SU-DHL-6 (cell line): ENCODE results near the gene INPP5A.

ENCODE experiments used
- H2AFZ ChIP-seq: fragments of 200-600 bp; sonication (generic); 2 replicates; pipeline ENCODE4 v1.6.1; 2014; ENCODE audit warnings: low read depth, mild to moderate bottlenecking, moderate library complexity, mixed read lengths, antibody characterized with exemption, low read length; ENCODE audit not compliant: severe bottlenecking
- H3F3A ChIP-seq: fragments of 200-600 bp; shearing (Covaris generic); 2 replicates; pipeline ENCODE4 v1.6.0; 2016; ENCODE audit warnings: antibody characterized with exemption, mild to moderate bottlenecking; ENCODE audit not compliant: insufficient read depth
- H3K27ac ChIP-seq: fragments of 200-600 bp; sonication (generic); 2 replicates; pipeline ENCODE4 v1.5.1; 2016; ENCODE audit warnings: low read depth, mild to moderate bottlenecking, low read length, moderate library complexity, mixed read lengths
- H3K27me3 ChIP-seq: fragments of 200-600 bp; sonication (generic), shearing (Covaris generic); 2 replicates; pipeline ENCODE4 v1.6.0; 2014; ENCODE audit warnings: mild to moderate bottlenecking, low read length
- H3K36me3 ChIP-seq: fragments of 200-600 bp; sonication (generic); 2 replicates; pipeline ENCODE4 v1.6.1; 2014; ENCODE audit warnings: mild to moderate bottlenecking, low read length, mixed read lengths
- H3K4me2 ChIP-seq: fragments of 300-600, 200-600 bp; shearing (Covaris generic), sonication (generic); 2 replicates; pipeline ENCODE4 v1.6.0; 2014; ENCODE audit warnings: low read length, low read depth, mild to moderate bottlenecking; ENCODE audit not compliant: poor library complexity, severe bottlenecking
- H3K4me3 ChIP-seq: fragments of 200-600 bp; sonication (generic); 2 replicates; pipeline ENCODE4 v1.5.1; 2014; ENCODE audit warnings: antibody characterized with exemption, low read length, mild to moderate bottlenecking, mixed read lengths; ENCODE audit not compliant: insufficient read depth, poor library complexity, severe bottlenecking
- H3K79me2 ChIP-seq: fragments of 200-600 bp; sonication (generic); 2 replicates; pipeline ENCODE4 v1.6.1; 2014; ENCODE audit warnings: mild to moderate bottlenecking, low read length, moderate library complexity; ENCODE audit not compliant: insufficient read depth
- H3K9ac ChIP-seq: fragments of 200-600 bp; sonication (generic); 2 replicates; pipeline ENCODE4 v1.7.0; 2014; ENCODE audit warnings: mild to moderate bottlenecking, low read length
- H3K9me2 ChIP-seq: fragments of 200-600 bp; sonication (generic); replicated peaks from 2 replicates; pipeline ENCODE4 v1.6.1; 2014; ENCODE audit warnings: low read length; ENCODE audit not compliant: insufficient read depth
- H3K9me3 ChIP-seq: fragments of 200-600 bp; sonication (generic); 2 replicates; pipeline ENCODE4 v1.6.1; 2014; ENCODE audit warnings: low read length, mixed read lengths; ENCODE audit not compliant: insufficient read depth
- H4K20me1 ChIP-seq: fragments of 200-600 bp; sonication (generic); 2 replicates; pipeline ENCODE4 v1.6.1; 2014; ENCODE audit warnings: low read depth, mild to moderate bottlenecking, antibody characterized with exemption, low read length, moderate library complexity, mixed read lengths
- EZH2phosphoT487 ChIP-seq: fragments of 200-600 bp; sonication (generic), shearing (Covaris generic); conservative IDR thresholded peaks from 2 replicates; pipeline ENCODE4 v1.6.1; 2018; ENCODE audit warnings: mild to moderate bottlenecking, antibody characterized with exemption, low read length, moderate library complexity, mixed read lengths
- TF ChIP-seq, protein P1 (sequence below): fragments of 200-600 bp; sonication (generic); IDR thresholded peaks from one replicate; pipeline ENCODE4 v1.5.1; 2017; ENCODE audit warnings: antibody characterized with exemption, mild to moderate bottlenecking, low read length, moderate library complexity; ENCODE audit not compliant: insufficient read depth, poor library complexity, severe bottlenecking

The INPP5A gene

DNA sequence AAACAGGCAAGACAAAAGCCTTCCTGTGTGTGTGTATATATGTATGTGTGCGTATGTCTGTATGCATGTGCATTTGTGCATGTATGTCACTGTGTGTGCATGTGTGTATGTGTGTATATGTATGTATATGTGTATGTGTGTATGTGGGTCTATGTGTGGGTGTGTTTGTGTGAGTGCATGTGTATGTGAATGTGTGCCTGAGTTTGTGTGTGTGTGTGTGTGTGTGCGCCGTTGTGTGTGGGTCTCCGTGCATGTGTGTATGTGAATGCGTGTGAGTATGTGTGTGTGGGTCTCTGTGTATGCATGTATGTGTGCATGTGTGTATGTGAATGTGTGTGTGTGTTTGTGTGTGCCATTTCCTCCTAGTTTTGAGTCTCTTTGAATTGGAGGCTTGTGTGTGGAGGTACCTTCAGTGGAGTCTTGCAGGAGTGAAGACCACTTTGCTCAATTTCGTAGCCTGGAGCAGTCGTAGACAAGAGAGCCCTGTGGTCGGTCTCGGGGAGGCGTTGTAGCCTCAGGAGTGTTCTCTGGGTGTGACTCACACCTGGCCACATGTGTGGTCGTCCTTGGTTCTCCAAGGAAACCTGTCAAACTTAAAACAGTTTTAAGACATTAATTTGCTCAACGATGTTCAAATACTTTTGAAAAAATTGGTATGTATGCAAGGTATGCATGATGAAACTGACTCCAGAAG, 28.1 kb downstream of the INPP5A start:
- no peaks in the 10 kb centered on the region for H3K9me2 ChIP-seq
- H3K4me2 ChIP-seq = no peak overlapping the region
- no peak overlapping the region for H3K27ac ChIP-seq
- H3F3A ChIP-seq = no peaks in the 10 kb centered on the region
- no peaks in the 10 kb centered on the region; the same call in 1 of the 2 replicates for H3K27me3 ChIP-seq
- no peaks in the 10 kb centered on the region for H3K36me3 ChIP-seq
- no peak overlapping the region for H2AFZ ChIP-seq
- no peaks in the 10 kb centered on the region for H4K20me1 ChIP-seq
- TF ChIP-seq, protein P1, sequence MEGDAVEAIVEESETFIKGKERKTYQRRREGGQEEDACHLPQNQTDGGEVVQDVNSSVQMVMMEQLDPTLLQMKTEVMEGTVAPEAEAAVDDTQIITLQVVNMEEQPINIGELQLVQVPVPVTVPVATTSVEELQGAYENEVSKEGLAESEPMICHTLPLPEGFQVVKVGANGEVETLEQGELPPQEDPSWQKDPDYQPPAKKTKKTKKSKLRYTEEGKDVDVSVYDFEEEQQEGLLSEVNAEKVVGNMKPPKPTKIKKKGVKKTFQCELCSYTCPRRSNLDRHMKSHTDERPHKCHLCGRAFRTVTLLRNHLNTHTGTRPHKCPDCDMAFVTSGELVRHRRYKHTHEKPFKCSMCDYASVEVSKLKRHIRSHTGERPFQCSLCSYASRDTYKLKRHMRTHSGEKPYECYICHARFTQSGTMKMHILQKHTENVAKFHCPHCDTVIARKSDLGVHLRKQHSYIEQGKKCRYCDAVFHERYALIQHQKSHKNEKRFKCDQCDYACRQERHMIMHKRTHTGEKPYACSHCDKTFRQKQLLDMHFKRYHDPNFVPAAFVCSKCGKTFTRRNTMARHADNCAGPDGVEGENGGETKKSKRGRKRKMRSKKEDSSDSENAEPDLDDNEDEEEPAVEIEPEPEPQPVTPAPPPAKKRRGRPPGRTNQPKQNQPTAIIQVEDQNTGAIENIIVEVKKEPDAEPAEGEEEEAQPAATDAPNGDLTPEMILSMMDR = no peak
- TF ChIP-seq EZH2phosphoT487 = no peak
- H3K9me3 ChIP-seq = no peaks in the 10 kb centered on the region
- H3K4me3 ChIP-seq = no peak overlapping the region
- H3K79me2 ChIP-seq = no peaks in the 10 kb centered on the region
- H3K9ac ChIP-seq = no peak overlapping the region

DNA sequence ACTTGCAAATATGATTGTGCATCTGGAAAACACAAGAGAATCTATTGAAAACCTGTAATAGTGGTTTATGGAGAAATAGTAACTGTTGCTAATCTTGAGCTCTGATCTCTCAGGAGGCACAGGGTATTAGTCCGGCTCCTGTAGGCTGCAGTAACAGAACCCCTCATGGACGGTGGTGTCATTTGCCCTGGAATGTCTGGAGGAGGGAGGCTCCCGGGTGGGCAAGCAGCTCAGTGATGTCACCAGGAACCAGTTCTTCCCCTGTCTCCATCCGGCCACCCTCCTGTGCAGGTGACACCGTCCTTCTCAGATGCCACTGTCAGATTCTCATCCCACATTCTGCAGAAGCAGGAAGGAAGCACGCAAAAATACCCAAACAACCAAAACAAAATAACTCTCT, 29.3 kb downstream of the INPP5A start:
- H3K4me2 ChIP-seq = no peak overlapping the region
- no peak overlapping the region for H3K27ac ChIP-seq
- H3K9me2 ChIP-seq = no peaks in the 10 kb centered on the region
- H3K9me3 ChIP-seq = no peaks in the 10 kb centered on the region
- no peak overlapping the region for H2AFZ ChIP-seq
- no peak for TF ChIP-seq EZH2phosphoT487
- TF ChIP-seq, protein P1 = no peak
- no peak overlapping the region for H3K4me3 ChIP-seq
- H3K36me3 ChIP-seq = no peaks in the 10 kb centered on the region
- H3K9ac ChIP-seq = no peak overlapping the region
- no peaks in the 10 kb centered on the region for H3F3A ChIP-seq
- H3K79me2 ChIP-seq = no peaks in the 10 kb centered on the region
- no peaks in the 10 kb centered on the region; the same call in 1 of the 2 replicates for H3K27me3 ChIP-seq
- H4K20me1 ChIP-seq = no peaks in the 10 kb centered on the region

DNA sequence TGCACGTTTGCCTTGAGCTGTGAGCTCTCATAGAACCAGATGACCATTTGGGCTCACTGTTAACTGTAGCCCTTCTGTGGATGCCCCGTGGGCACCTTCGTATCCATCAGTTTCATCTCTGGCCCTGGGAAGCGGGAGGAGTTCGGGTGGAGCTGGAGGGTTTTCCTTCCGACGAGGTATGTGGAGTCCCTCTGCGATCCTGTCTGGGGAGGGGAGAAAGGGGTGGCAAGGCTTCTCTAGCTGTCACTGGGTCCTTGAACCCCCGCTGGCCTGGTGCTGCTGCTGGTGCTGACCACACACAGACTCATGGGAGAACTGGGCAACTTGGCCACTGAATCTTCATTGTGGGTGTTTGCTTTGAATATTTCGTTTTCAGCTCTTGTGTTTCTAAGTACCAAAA, 32.7 kb downstream of the INPP5A start:
- Histone ChIP-seq H4K20me1 (no peaks in the 10 kb centered on the region), H3K9me3 (no peaks in the 10 kb centered on the region), H3K27ac (no peak overlapping the region), H3K4me3 (no peak overlapping the region), H3K9ac (no peak overlapping the region), H3K27me3 (no peaks in the 10 kb centered on the region; the same call in 1 of the 2 replicates), H3K36me3 (no peaks in the 10 kb centered on the region), H3K4me2 (no peak overlapping the region), H3K79me2 (no peaks in the 10 kb centered on the region), H2AFZ (no peak overlapping the region), H3F3A (no peaks in the 10 kb centered on the region), H3K9me2 (no peaks in the 10 kb centered on the region)
- TF ChIP-seq, protein P1 = no peak
- TF ChIP-seq EZH2phosphoT487 = no peak
